ENCODE measurements around the gene TNFSF18. TPM values are rescaled to one million over a fixed set of nuclear protein-coding genes. Genes with fewer than 3 reads are reported as not detected.

TNFSF18 gene
- total and polyA plus RNA-seq, 2 donors = 0.42 to 0.52 TPM

DNA sequence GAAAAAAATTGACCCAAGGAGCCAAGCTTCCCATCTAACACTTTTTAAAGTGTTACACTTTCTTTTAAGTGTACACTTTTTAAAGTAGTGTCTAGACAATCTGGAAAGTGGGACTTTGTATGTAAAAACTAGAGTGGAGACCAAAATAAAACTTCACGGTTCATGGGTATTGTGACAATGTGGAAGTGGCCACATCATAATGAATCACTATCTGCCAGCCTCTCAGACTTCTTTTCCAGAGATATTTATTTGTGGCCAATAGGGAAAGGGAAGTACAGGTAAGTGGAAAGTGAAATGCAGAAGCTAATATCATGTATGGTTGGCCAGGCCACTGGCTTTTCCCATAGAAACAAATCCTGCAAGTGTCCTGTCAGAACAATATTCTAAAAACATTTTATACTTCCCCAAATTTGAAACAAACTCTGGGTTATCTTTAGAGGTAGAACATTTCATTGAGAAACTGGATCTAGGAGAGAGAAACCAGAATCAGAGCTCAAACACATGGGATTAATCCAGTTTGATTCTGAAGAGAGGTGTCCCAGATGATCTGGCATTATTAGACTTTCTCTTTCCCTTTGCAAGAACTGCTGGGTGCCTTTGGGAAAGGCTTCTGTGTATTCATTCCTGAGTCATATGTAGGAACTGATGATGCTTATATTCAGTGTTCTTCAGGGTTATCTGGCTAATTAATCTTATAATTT lies 2.0 kb downstream of the TNFSF18 start:
- peak in 1 of 9 donors; percentile 13 for DNase-seq (ENCODE audit: low read depth in 6 of 9, low spot score in 9 of 9)
- no peak overlapping the region for H3K4me3 ChIP-seq (ENCODE audit: low read length in 2 of 2)
- H3K4me1 ChIP-seq (ENCODE audit: control insufficient read depth in 2 of 2, insufficient read depth in 2 of 2, low read length in 2 of 2) = no peaks in the 10 kb centered on the region
- H3K36me3 ChIP-seq (ENCODE audit: control insufficient read depth in 2 of 2, insufficient read depth in 2 of 2, low read length in 1 of 2) = no peaks in the 10 kb centered on the region
- no peak overlapping the region for H3K27ac ChIP-seq (ENCODE audit: low read depth in 1 of 2, low read length in 1 of 2)
- WGBS = 87% methylated on average over 1 of the region's 1 CpG
- H3K27me3 ChIP-seq (ENCODE audit: control insufficient read depth in 2 of 2, insufficient read depth in 1 of 2, low read length in 1 of 2) = no peaks in the 10 kb centered on the region
- H3K9me3 ChIP-seq (ENCODE audit: control insufficient read depth in 2 of 2, insufficient read depth in 1 of 2, low read length in 1 of 2) = no peaks in the 10 kb centered on the region

DNA sequence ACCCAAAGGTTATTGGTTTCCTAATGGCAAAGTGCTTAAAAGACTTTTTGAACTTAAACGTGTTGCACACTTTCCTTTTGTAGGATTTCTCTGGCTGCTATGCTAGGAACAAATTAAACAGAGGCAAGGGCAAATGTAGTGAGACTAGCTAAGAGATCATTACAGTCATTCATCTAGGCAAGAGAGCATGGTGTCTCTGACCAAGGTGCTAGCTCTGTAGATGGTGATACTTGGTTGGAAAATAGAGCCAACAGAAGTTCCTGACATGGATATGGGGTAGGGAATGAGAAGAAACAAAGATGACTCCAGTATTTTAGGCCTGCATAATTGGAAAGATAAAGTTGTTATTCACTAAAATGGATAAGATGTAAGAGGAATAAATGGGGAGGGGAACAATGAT lies 6.1 kb downstream of the TNFSF18 start:
- 96% methylated on average over 1 of the region's 1 CpG for WGBS
- H3K4me1 ChIP-seq (ENCODE audit: control insufficient read depth in 2 of 2, insufficient read depth in 2 of 2, low read length in 2 of 2) = no peaks in the 10 kb centered on the region

DNA sequence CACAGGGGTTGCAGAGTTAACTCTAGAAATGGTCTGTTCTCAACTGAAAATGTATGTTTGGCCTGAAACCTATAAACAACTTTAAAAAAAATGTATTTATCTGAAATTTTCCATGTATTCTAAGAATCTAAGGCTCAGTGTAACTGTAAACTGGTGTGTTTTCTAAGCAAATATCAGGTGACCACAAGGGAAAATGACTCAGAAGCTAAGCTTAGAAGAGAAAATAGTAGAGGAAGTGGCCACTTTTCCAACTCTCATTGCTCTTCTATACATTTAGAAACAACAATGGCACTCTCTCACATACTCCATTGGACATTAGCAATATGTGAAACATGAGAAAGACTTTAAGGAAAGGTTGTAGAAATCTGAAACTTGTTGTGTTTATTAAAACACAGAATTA lies 7.5 kb downstream of the TNFSF18 start:
- Histone ChIP-seq H3K27ac (ENCODE audit: low read depth in 1 of 2, low read length in 1 of 2) (no peak overlapping the region), H3K4me1 (ENCODE audit: control insufficient read depth in 2 of 2, insufficient read depth in 2 of 2, low read length in 2 of 2) (peaks cover 0 to 2% of the 10 kb centered on the region in 2 donors), H3K36me3 (ENCODE audit: control insufficient read depth in 2 of 2, insufficient read depth in 2 of 2, low read length in 1 of 2) (no peaks in the 10 kb centered on the region), H3K4me3 (ENCODE audit: low read length in 2 of 2) (no peak overlapping the region), H3K27me3 (ENCODE audit: control insufficient read depth in 2 of 2, insufficient read depth in 1 of 2, low read length in 1 of 2) (no peaks in the 10 kb centered on the region), H3K9me3 (ENCODE audit: control insufficient read depth in 2 of 2, insufficient read depth in 1 of 2, low read length in 1 of 2) (no peaks in the 10 kb centered on the region)
- DNase-seq (ENCODE audit: low read depth in 6 of 9, low spot score in 9 of 9) = no peak

More for the DNA sequence above, 6.1 kb downstream of the TNFSF18 start:
- Histone ChIP-seq H3K27me3 (ENCODE audit: control insufficient read depth in 2 of 2, insufficient read depth in 1 of 2, low read length in 1 of 2) (no peaks in the 10 kb centered on the region), H3K36me3 (ENCODE audit: control insufficient read depth in 2 of 2, insufficient read depth in 2 of 2, low read length in 1 of 2) (no peaks in the 10 kb centered on the region), H3K9me3 (ENCODE audit: control insufficient read depth in 2 of 2, insufficient read depth in 1 of 2, low read length in 1 of 2) (no peaks in the 10 kb centered on the region), H3K27ac (ENCODE audit: low read depth in 1 of 2, low read length in 1 of 2) (no peak overlapping the region), H3K4me3 (ENCODE audit: low read length in 2 of 2) (no peak overlapping the region)
- no peak for DNase-seq (ENCODE audit: low read depth in 6 of 9, low spot score in 9 of 9)

DNA sequence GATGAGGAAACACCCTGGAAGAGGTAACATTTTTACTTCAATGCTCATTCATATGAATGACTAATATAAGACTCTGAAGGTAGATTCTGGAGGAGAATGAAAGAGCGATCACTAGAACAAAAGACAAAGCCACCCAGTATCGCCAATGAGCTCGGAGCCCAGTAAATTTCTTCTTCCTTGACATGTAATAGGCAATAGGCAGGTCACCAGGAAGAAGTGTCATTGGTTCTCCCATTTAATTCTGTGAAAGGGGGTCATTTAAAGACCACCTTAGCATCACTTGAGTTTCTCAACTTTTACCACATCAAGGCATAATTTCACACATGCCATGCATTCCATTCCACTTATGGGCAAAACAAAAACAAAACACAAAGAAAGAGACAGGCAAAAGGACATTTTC lies 7.9 kb downstream of the TNFSF18 start:
- H3K4me1 ChIP-seq (ENCODE audit: control insufficient read depth in 2 of 2, insufficient read depth in 2 of 2, low read length in 2 of 2) = peaks cover 0 to 2% of the 10 kb centered on the region in 2 donors
- 95% methylated on average over 3 of the region's 3 CpGs for WGBS
- H3K27me3 ChIP-seq (ENCODE audit: control insufficient read depth in 2 of 2, insufficient read depth in 1 of 2, low read length in 1 of 2) = no peaks in the 10 kb centered on the region
- no peaks in the 10 kb centered on the region for H3K36me3 ChIP-seq (ENCODE audit: control insufficient read depth in 2 of 2, insufficient read depth in 2 of 2, low read length in 1 of 2)
- no peak overlapping the region for H3K27ac ChIP-seq (ENCODE audit: low read depth in 1 of 2, low read length in 1 of 2)
- H3K4me3 ChIP-seq (ENCODE audit: low read length in 2 of 2) = no peak overlapping the region
- H3K9me3 ChIP-seq (ENCODE audit: control insufficient read depth in 2 of 2, insufficient read depth in 1 of 2, low read length in 1 of 2) = no peaks in the 10 kb centered on the region
- DNase-seq (ENCODE audit: low read depth in 6 of 9, low spot score in 9 of 9) = no peak

DNA sequence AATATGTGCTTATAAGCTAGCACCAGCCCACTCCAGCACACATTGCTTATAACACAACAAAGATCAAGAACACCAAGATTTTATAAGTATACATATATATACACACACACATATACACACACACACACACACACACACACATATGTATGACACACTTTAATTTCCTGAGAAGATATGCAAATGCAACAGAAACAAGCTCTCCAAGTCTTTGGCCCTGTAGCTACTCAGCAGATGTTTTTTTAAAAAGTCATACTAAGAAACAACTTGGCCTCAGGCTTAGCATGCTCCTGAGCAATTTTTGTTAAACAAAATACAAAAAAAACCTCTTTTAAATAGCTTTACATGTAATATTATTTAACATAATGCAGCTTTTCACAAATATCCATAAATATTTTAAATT lies 11.1 kb downstream of the TNFSF18 start:
- no peak for DNase-seq (ENCODE audit: low read depth in 6 of 9, low spot score in 9 of 9)
- no peaks in the 10 kb centered on the region for H3K36me3 ChIP-seq (ENCODE audit: control insufficient read depth in 2 of 2, insufficient read depth in 2 of 2, low read length in 1 of 2)
- H3K9me3 ChIP-seq (ENCODE audit: control insufficient read depth in 2 of 2, insufficient read depth in 1 of 2, low read length in 1 of 2) = no peaks in the 10 kb centered on the region
- H3K4me3 ChIP-seq (ENCODE audit: low read length in 2 of 2) = no peak overlapping the region
- no peak overlapping the region for H3K27ac ChIP-seq (ENCODE audit: low read depth in 1 of 2, low read length in 1 of 2)
- H3K4me1 ChIP-seq (ENCODE audit: control insufficient read depth in 2 of 2, insufficient read depth in 2 of 2, low read length in 2 of 2) = peaks cover 0 to 2% of the 10 kb centered on the region in 2 donors
- H3K27me3 ChIP-seq (ENCODE audit: control insufficient read depth in 2 of 2, insufficient read depth in 1 of 2, low read length in 1 of 2) = no peaks in the 10 kb centered on the region

DNA sequence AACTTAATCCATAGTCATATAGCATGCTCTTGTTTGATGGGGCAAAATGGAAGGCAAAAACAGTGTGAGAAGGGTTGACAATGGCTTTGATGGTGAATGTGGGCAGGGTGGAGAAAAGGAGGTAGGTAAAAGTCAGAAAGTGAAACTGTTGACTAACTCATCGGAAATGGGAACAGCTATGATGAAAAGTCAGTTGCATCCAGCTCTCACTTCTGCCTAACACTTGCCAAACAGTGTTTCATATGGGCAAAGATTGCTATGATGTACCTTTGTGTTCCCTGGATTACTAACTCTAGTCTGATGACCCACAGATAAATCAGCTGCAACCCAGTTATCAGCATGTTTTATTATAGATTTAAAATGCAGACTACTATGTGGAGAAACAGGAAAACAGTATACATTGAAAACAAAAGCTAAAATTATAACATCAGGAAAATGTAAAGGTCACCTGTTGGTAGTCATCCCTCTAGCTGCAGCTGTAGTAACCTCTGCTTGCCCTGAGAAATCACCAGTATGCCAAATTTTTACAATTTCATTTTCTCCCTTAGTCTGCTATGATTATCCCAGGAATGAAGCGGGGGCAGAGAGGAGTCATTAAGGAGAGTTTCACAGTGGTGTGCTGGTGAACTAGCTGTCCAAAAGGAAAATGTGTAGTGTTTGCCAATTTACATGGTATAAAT lies 11.7 kb downstream of the TNFSF18 start:
- 82% methylated on average over 2 of the region's 2 CpGs for WGBS
- no peak overlapping the region for H3K4me3 ChIP-seq (ENCODE audit: low read length in 2 of 2)
- no peaks in the 10 kb centered on the region for H3K27me3 ChIP-seq (ENCODE audit: control insufficient read depth in 2 of 2, insufficient read depth in 1 of 2, low read length in 1 of 2)
- peak in 1 of 9 donors; percentile 27 for DNase-seq (ENCODE audit: low read depth in 6 of 9, low spot score in 9 of 9)
- H3K9me3 ChIP-seq (ENCODE audit: control insufficient read depth in 2 of 2, insufficient read depth in 1 of 2, low read length in 1 of 2) = no peaks in the 10 kb centered on the region
- no peaks in the 10 kb centered on the region for H3K36me3 ChIP-seq (ENCODE audit: control insufficient read depth in 2 of 2, insufficient read depth in 2 of 2, low read length in 1 of 2)
- H3K27ac ChIP-seq (ENCODE audit: low read depth in 1 of 2, low read length in 1 of 2) = no peak overlapping the region
- peaks cover 0 to 2% of the 10 kb centered on the region in 2 donors for H3K4me1 ChIP-seq (ENCODE audit: control insufficient read depth in 2 of 2, insufficient read depth in 2 of 2, low read length in 2 of 2)

DNA sequence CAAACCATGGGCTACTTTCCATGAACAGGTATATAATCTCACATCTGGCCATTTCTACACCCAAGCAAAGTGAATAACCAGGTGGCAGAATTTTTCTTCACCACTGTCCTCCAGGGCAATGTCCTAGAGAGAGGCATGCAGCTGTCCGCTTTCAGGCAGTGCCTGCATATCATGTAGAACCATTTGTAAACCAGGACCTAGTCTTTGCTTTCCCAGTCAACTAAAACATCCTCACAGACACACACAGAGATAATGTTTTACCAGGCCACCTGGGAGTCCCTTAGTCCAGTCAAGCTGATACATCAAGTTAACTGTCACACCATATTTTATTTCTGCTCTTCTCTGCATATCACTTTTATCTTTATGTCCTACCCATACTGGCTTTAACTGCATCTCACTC lies 26.2 kb downstream of the TNFSF18 start:
- 98% methylated on average over 1 of the region's 1 CpG for WGBS

DNA sequence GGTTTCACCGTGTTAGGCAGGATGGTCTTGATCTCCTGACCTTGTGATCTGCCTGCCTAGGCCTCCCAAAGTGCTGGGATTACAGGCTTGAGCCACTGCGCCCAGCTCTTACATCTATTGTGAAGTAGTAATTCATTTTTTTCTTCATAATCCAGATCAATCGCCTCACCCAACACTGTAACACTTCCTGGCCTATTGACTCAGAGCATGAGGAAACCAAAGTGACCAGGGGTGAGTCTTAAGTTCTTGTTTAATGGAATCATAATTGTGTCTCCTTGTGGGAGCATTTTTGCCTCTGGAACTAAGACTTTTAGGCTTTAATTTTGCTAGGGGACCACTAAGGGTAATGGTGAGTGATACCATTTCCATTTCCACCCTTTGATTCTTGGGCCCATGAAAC lies 27.4 kb downstream of the TNFSF18 start:
- no peak overlapping the region for H3K27ac ChIP-seq (ENCODE audit: low read depth in 1 of 2, low read length in 1 of 2)
- no peaks in the 10 kb centered on the region for H3K36me3 ChIP-seq (ENCODE audit: control insufficient read depth in 2 of 2, insufficient read depth in 2 of 2, low read length in 1 of 2)
- H3K9me3 ChIP-seq (ENCODE audit: control insufficient read depth in 2 of 2, insufficient read depth in 1 of 2, low read length in 1 of 2) = no peaks in the 10 kb centered on the region
- no peak overlapping the region for H3K4me3 ChIP-seq (ENCODE audit: low read length in 2 of 2)
- no peaks in the 10 kb centered on the region for H3K4me1 ChIP-seq (ENCODE audit: control insufficient read depth in 2 of 2, insufficient read depth in 2 of 2, low read length in 2 of 2)
- WGBS = 96% methylated on average over 3 of the region's 3 CpGs
- DNase-seq (ENCODE audit: low read depth in 6 of 9, low spot score in 9 of 9) = no peak
- no peaks in the 10 kb centered on the region for H3K27me3 ChIP-seq (ENCODE audit: control insufficient read depth in 2 of 2, insufficient read depth in 1 of 2, low read length in 1 of 2)

More for the DNA sequence above, 26.2 kb downstream of the TNFSF18 start:
- Histone ChIP-seq H3K27me3 (ENCODE audit: control insufficient read depth in 2 of 2, insufficient read depth in 1 of 2, low read length in 1 of 2) (no peaks in the 10 kb centered on the region), H3K4me1 (ENCODE audit: control insufficient read depth in 2 of 2, insufficient read depth in 2 of 2, low read length in 2 of 2) (no peaks in the 10 kb centered on the region), H3K36me3 (ENCODE audit: control insufficient read depth in 2 of 2, insufficient read depth in 2 of 2, low read length in 1 of 2) (no peaks in the 10 kb centered on the region), H3K9me3 (ENCODE audit: control insufficient read depth in 2 of 2, insufficient read depth in 1 of 2, low read length in 1 of 2) (no peaks in the 10 kb centered on the region), H3K27ac (ENCODE audit: low read depth in 1 of 2, low read length in 1 of 2) (no peak overlapping the region), H3K4me3 (ENCODE audit: low read length in 2 of 2) (no peak overlapping the region)
- no peak for DNase-seq (ENCODE audit: low read depth in 6 of 9, low spot score in 9 of 9)

DNA sequence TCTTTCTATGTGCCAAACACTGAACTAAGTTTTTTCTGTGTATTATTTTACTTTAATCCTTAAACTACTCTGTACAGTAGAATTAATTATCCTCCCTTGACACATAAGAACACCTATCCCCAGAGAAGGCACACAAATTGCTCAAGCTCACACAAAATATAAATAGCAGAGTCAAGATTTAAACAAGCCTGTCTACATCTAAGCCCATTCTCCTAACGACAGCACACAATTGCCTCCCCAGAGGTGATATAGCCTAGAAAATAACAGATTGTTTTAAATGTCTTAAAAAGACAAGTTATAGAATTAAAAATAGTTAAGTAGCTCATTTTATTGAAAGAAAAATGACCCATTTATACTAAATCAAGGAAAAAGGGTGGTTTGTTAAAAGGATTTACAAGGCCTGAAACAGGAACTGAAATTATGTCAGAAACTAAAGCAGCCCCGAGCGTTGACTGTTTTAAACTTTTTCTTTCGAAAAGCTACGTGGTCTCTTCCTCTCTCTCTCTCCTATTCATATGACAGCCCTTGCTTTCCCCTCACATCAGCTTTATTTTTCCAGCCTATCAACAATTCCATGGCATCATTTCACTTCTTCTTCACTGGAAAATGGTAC lies 30.5 kb downstream of the TNFSF18 start:
- no peaks in the 10 kb centered on the region for H3K9me3 ChIP-seq (ENCODE audit: control insufficient read depth in 2 of 2, insufficient read depth in 1 of 2, low read length in 1 of 2)
- H3K27ac ChIP-seq (ENCODE audit: low read depth in 1 of 2, low read length in 1 of 2) = no peak overlapping the region
- no peaks in the 10 kb centered on the region for H3K4me1 ChIP-seq (ENCODE audit: control insufficient read depth in 2 of 2, insufficient read depth in 2 of 2, low read length in 2 of 2)
- no peak for DNase-seq (ENCODE audit: low read depth in 6 of 9, low spot score in 9 of 9)
- no peaks in the 10 kb centered on the region for H3K27me3 ChIP-seq (ENCODE audit: control insufficient read depth in 2 of 2, insufficient read depth in 1 of 2, low read length in 1 of 2)
- H3K36me3 ChIP-seq (ENCODE audit: control insufficient read depth in 2 of 2, insufficient read depth in 2 of 2, low read length in 1 of 2) = no peaks in the 10 kb centered on the region
- 67% methylated on average over 5 of the region's 5 CpGs for WGBS
- H3K4me3 ChIP-seq (ENCODE audit: low read length in 2 of 2) = no peak overlapping the region

Data from thymus (tissue), 11 donors.